ENCODE results near the gene SPON2. TPM values are rescaled to one million over a fixed set of nuclear protein-coding genes. Genes with fewer than 3 reads are reported as not detected.
A peak's percentile ranks its signal among the peaks of the same experiment; 100 is the strongest.

SPON2 gene
- total RNA-seq (2014; rRNA removed; shearing (Covaris generic)) (4.7 and 8.4 TPM in 2 replicates), total RNA-seq (2022) (33.3 and 35.3 TPM in 2 replicates), Bru-seq, nascent RNA (percentile 52 among the genes with signal in this experiment), BruChase-seq, experiment 1, labeled RNA remaining after a 6-hour chase (percentile 80 among the genes with signal in this experiment), BruChase-seq, experiment 2, labeled RNA remaining after a 2-hour chase (percentile 63 among the genes with signal in this experiment)
- long read RNA-seq, partial matches to known transcripts: 6 of 27 reads
- long read RNA-seq, other reads (novel, unspliced or antisense): 21 of 27 reads

DNA sequence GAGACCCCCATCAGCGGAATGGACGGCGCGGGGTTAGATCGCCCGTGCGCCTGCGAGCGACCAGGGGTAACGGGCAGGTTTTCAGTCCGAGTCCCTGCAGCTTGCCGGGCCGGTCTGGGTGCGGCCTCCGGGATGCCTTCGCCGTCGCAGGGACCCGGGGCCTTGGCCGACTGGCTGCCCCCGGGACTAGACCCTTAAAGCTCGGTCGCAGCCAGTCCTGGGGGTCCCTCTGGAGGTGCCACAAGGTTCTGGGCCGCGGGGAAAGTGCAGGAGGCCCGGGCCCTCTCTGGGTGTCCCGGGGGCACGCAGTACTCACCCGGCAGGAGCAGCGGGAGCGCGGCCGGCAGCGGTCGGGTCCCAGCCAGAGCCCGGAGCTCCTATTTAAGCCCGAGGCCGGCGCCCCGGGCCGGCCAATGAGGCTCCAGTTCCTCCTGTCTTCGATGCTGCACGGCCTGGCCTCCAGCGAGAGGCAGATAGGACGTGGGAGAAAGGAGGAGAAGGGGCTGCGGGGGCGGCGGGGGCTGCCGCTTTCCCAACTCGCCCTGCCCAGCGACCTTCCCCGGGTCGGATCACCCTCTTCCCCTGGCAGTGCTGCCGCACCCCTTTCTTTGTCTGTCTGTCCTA, at the start of gene SPON2:
SPON2 (minus strand) TSS at position 356 of the 624 bp plus-strand sequence.
- no peak for DNase-seq (ENCODE audit: low spot score)
- ChIA-PET POLR2A (no interaction called here), CTCF (ENCODE audit: unreplicated experiment) (no interaction called here)

DNA sequence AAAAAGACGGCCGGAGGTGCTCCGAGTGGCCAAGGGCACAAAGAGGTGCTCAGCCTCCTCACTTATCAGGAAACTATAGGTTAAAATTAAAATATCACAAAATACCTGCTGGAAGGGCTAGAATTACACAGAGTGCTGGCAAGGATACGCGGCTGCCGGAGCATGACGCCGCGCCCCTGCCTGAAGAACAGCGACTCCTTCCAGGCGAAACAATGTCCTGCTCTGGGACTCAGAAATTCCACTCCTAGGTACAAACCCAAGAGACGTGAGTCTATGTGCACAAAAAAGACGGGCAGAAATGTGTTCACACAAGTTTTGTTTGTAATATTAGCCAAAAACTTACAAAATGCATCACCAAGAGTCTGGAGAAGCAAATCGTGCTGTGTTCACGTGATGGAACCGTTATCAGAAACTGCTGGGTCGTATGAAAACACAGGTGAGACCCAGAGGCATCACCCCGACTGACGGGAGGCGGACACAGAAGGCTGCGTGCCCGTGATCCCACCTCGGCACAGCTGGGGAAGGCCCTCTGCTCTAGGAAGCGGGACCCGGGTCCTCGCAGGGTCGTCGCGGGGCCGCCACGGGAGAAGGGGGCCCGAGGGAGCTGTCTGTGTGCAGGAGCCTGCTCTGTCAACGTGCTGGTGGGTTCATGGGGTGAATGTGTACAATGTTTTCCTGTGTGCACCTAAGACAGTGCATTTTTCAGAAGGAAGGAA, 48.9 kb upstream of the SPON2 start:
- Histone ChIP-seq H3K9me2 (ENCODE audit: insufficient read depth, low read length) (no peaks in the 10 kb centered on the region), H3K9me3 (ENCODE audit: low read length) (no peaks in the 10 kb centered on the region), H3K27ac (ENCODE audit: low read depth, low read length, poor library complexity, severe bottlenecking) (peak overlapping the region; percentile 99), H3K79me2 (ENCODE audit: insufficient read depth, low read depth, low read length) (peaks cover 17% of the 10 kb centered on the region; the same call in 1 of the 2 replicates), H3K4me3 (ENCODE audit: low read depth, low read length, poor library complexity, severe bottlenecking) (no peak overlapping the region), H3K4me2 (ENCODE audit: low read length) (peak overlapping the region; percentile 87; the same call in 1 of the 2 replicates), H3K36me3 (ENCODE audit: insufficient read depth, low read length) (peaks cover 62% of the 10 kb centered on the region), H4K20me1 (ENCODE audit: insufficient read depth, low read length) (no peaks in the 10 kb centered on the region), H2AFZ (ENCODE audit: low read length) (no peak overlapping the region), H3K4me1 (ENCODE audit: insufficient read depth, low read length, poor library complexity, severe bottlenecking) (peaks cover 53% of the 10 kb centered on the region)
- TF ChIP-seq EZH2phosphoT487 (IDR thresholded peaks at IDR 0.05; ENCODE audit: borderline replicate concordance, low read depth, low read length): no peak
- TF ChIP-seq, protein P1, sequence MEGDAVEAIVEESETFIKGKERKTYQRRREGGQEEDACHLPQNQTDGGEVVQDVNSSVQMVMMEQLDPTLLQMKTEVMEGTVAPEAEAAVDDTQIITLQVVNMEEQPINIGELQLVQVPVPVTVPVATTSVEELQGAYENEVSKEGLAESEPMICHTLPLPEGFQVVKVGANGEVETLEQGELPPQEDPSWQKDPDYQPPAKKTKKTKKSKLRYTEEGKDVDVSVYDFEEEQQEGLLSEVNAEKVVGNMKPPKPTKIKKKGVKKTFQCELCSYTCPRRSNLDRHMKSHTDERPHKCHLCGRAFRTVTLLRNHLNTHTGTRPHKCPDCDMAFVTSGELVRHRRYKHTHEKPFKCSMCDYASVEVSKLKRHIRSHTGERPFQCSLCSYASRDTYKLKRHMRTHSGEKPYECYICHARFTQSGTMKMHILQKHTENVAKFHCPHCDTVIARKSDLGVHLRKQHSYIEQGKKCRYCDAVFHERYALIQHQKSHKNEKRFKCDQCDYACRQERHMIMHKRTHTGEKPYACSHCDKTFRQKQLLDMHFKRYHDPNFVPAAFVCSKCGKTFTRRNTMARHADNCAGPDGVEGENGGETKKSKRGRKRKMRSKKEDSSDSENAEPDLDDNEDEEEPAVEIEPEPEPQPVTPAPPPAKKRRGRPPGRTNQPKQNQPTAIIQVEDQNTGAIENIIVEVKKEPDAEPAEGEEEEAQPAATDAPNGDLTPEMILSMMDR (conservative IDR thresholded peaks at IDR 0.05; ENCODE audit: low read length): no peak
- ChIA-PET CTCF (ENCODE audit: unreplicated experiment) (no interaction called here), POLR2A (no interaction called here)
- intact Hi-C loops (cut with micrococcal nuclease; ENCODE audit: unreplicated experiment): no loop called here
- no peak for DNase-seq (ENCODE audit: low spot score)
- BruUV-seq (replicated peaks): no TSS peak

More for the DNA sequence above, at the start of gene SPON2:
- TF ChIP-seq EZH2phosphoT487 (IDR thresholded peaks at IDR 0.05; ENCODE audit: borderline replicate concordance, low read depth, low read length): no peak
- TF ChIP-seq, protein P1 (conservative IDR thresholded peaks at IDR 0.05; ENCODE audit: low read length): no peak
- Histone ChIP-seq H3K4me2 (ENCODE audit: low read length) (no peak within 1 kb of the TSS), H3K9me2 (ENCODE audit: insufficient read depth, low read length) (no peaks in the 10 kb centered on the region), H3K4me1 (ENCODE audit: insufficient read depth, low read length, poor library complexity, severe bottlenecking) (peaks cover 11% of the 10 kb centered on the region), H3K36me3 (ENCODE audit: insufficient read depth, low read length) (no peaks in the 10 kb centered on the region), H3K27ac (ENCODE audit: low read depth, low read length, poor library complexity, severe bottlenecking) (no peak within 1 kb of the TSS), H4K20me1 (ENCODE audit: insufficient read depth, low read length) (no peaks in the 10 kb centered on the region), H3K9me3 (ENCODE audit: low read length) (no peaks in the 10 kb centered on the region), H3K79me2 (ENCODE audit: insufficient read depth, low read depth, low read length) (no peaks in the 10 kb centered on the region), H2AFZ (ENCODE audit: low read length) (no peak within 1 kb of the TSS), H3K4me3 (ENCODE audit: low read depth, low read length, poor library complexity, severe bottlenecking) (no peak within 1 kb of the TSS)
- intact Hi-C loops (cut with micrococcal nuclease; ENCODE audit: unreplicated experiment): no loop called here
- no TSS peak for BruUV-seq (replicated peaks)
